ENCODE results near the gene SF3A1.
"Not testable (repeated sequence)": the region's sequence is repeated elsewhere in the genome, so short reads cannot be mapped to it uniquely, and the experiment has no call there.

The SF3A1 gene, protein sequence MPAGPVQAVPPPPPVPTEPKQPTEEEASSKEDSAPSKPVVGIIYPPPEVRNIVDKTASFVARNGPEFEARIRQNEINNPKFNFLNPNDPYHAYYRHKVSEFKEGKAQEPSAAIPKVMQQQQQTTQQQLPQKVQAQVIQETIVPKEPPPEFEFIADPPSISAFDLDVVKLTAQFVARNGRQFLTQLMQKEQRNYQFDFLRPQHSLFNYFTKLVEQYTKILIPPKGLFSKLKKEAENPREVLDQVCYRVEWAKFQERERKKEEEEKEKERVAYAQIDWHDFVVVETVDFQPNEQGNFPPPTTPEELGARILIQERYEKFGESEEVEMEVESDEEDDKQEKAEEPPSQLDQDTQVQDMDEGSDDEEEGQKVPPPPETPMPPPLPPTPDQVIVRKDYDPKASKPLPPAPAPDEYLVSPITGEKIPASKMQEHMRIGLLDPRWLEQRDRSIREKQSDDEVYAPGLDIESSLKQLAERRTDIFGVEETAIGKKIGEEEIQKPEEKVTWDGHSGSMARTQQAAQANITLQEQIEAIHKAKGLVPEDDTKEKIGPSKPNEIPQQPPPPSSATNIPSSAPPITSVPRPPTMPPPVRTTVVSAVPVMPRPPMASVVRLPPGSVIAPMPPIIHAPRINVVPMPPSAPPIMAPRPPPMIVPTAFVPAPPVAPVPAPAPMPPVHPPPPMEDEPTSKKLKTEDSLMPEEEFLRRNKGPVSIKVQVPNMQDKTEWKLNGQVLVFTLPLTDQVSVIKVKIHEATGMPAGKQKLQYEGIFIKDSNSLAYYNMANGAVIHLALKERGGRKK

DNA sequence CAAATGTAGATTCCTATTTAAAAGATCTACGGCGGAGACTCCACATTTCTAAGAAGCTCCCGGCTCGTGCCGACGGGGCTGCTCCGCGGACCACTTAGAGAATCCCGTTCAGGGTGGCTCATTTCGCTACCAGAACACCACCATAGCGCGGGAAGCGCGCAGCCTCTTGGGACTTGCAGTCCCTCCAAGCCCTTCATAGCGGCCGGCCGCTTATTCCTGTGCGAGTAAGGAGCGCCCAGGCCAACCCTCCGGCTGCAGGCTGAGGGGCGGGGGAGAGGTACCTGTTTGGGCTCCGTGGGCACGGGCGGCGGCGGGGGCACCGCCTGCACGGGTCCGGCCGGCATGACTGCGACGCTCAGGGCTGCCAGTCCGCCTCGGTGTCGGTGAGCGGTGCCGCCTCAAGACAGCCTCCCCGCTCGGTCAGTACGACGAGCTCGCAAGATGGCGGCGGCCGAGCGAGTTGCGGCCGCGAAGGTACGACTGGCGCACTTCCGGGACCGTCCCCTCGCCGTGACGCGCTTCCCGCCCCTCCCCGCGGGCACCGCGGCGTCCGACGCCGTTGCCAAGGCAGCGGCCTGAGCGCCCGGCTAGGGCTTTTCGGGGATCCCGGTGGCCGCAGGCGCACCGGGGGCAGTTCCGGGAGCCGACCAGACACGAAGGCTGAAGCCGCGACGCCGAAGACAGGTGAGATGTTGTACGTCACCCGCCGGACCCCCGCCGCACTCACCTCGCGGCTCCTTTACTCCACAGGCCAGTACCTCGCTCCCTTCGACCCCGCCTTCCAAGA, at the start of gene SF3A1, which contains the start of gene CCDC157:
SF3A1 (minus strand) TSS at position 446 of the 787 bp plus-strand sequence; CDS start at position 344, 102 bp downstream.
CCDC157 (plus strand) TSS at position 559 of the 787 bp plus-strand sequence. CDS start 8,994 bp downstream, outside the sequence.
- DNase-seq (ENCODE audit: low read depth in 3 of 3): peak; percentile 73 to 87 (median 73)

DNA sequence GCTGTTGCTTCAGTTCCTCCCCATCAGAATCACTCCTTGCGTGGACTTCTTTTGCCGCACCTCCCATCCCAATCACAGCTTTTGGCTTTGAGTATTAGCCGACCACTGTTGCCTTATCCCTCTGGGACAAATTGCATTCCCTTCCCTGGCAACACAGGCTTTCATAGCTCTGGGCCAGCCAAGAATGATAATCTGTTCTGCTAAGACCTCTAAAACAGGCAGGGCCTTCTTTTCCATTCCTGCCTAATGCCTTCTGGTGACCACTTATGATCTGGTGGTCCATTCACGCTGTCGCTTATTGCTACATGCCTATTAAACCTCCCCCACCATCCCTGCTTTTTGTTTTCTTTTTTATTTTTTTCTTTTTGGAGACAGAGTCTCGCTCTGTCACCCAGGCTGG, 49.7 kb upstream of the SF3A1 start:
- DNase-seq (ENCODE audit: low read depth in 3 of 3): no peak

DNA sequence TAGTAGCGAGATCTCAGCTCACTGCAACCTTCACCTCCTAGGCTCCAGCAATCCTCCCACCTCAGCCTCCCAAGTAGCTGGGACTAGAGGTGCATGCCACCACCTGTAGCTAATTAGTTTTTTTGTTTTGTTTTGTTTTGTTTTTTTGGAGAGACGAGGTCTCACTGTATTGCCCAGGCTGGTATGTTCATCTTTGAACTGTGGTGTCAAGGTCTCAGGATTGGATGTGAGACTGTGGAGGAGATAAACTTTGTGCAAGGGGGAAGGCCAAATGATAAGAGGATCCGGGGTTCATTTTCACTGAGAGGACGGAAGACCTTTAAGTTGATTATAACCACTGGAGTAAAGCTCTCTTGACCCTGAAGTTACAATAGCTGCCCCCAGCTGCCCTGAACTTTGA, 49.0 kb upstream of the SF3A1 start:
- no peak for DNase-seq (ENCODE audit: low read depth in 3 of 3)

DNA sequence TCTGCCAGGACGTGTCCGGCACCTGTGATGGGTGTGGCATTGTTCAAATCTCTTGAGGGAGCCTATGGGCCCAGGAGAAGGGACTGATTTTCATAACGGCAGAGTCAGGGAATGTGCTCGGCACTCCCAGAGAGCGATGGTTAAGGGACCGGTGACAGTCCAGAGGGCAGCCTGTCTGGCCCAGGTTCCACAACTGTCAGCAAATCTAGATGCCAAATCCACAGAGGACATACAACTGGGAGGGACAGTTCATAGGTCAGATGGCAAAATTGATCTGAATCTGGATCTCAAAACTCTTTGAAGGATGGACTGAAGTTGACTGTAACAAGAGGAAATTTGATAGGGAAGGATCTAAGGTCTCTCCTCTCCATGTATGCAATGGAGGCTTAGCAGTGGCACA, 47.6 kb upstream of the SF3A1 start:
- no peak for DNase-seq (ENCODE audit: low read depth in 3 of 3)

DNA sequence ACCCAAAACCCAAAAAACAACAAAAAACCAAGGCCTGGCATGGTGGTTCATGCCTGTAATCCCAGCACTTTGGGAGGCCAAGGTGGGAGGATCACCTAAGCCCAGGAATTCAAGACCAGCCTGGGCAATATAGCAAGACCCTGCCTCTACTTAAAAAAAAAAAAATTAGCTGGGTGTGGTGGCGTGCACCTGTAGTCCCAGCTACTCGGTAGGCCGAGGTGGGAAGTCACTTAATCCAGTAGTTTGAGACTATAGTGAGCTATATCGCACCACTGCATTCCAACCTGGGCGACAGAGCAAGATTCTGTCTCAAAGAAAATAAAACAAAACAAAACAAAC, 46.0 kb upstream of the SF3A1 start:
- not testable (repeated sequence) for DNase-seq (ENCODE audit: low read depth in 3 of 3)

DNA sequence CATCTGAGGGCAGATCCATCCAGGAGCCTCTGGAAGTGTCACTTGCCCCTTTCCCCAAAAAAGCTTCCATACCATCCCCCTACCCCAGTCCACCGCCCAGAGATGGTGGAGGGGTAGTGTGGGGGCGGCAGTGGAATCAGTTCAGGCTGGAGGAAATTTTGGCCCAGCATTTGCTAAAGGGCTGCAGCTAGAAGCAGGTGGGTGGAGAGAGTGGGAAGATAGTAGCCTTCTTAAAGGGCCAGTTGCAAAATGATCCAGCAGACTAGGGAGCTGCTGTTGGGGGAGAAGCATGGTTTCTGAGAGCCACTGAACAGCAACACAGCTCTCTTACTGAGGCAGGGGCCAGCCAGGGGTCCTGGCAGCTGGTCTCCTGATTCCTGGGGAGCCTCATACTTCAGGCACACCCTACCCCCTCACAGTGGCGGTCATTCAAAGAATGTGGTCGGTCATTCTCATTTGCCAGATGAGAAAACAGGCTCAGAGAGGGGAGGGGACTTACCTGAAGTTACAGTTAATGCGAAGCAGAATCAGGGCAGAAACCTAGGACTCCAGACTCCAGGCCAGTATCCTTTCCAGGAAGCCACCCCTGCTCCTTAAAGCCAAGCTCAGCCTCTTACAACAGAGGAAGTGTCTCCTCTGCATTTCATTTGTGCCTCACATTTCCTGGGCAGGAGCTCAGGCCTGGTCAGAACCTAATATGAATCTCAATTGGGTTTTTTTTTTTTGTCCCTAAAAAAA, 45.5 kb upstream of the SF3A1 start:
- no peak for DNase-seq (ENCODE audit: low read depth in 3 of 3)

DNA sequence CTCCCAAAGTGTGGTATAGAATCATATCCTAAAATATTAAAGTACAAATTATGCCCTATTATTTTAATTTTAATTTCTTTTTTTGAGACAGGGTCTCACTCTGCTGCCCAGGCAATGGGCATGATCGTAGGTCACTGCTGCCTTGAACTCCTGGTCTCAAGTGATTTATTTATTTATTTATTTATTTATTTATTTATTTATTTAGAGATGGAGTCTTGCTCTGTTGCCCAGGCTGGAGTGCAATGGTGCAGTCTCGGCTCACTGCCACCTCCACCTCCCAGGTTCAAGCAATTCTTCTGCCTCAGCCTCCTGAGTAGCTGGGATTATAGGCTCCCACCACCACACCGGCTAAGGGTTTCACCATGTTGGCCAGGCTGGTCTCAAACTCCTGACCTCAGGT, 44.3 kb upstream of the SF3A1 start:
- not testable (repeated sequence) for DNase-seq (ENCODE audit: low read depth in 3 of 3)

DNA sequence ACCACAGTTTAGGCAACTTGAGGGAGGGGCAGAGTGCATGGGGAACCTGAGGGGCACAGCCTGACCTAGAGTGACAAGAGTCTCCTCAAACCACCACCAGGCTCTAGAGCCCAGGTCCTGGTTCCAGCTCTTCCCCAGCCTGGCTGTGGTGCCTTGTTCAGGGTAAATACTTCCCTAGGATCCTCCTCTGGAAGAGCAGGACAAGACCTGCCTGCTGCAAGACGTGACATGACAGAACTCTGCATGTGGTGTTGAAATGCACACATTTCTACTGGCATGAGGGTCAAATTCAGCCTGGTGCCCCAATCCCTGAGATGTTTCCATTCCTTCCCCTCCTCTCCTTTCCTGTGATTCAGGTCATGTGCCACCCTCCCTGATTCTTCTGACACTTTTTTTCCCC, 43.5 kb upstream of the SF3A1 start:
- DNase-seq (ENCODE audit: low read depth in 3 of 3): no peak

DNA sequence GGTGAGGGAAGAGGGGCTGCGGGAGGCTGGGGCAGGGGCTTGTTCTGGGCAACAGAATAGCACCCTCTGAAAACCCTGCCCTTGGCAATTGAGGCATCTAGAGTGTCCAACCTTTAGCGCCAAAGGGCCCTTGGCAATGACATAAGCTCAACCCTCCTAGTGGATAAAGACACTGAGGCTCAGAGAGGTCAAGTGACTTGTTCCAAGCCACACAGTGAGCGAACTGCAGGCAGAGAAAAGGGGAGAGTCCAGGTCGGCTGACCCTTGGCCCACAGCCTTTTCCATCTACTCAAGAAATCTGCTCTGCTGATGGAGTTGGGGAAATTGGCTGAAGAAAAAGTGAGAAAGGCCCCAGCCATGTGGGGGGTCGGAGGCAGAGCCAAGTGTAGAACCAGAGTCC, 43.0 kb upstream of the SF3A1 start:
- DNase-seq (ENCODE audit: low read depth in 3 of 3): no peak

DNA sequence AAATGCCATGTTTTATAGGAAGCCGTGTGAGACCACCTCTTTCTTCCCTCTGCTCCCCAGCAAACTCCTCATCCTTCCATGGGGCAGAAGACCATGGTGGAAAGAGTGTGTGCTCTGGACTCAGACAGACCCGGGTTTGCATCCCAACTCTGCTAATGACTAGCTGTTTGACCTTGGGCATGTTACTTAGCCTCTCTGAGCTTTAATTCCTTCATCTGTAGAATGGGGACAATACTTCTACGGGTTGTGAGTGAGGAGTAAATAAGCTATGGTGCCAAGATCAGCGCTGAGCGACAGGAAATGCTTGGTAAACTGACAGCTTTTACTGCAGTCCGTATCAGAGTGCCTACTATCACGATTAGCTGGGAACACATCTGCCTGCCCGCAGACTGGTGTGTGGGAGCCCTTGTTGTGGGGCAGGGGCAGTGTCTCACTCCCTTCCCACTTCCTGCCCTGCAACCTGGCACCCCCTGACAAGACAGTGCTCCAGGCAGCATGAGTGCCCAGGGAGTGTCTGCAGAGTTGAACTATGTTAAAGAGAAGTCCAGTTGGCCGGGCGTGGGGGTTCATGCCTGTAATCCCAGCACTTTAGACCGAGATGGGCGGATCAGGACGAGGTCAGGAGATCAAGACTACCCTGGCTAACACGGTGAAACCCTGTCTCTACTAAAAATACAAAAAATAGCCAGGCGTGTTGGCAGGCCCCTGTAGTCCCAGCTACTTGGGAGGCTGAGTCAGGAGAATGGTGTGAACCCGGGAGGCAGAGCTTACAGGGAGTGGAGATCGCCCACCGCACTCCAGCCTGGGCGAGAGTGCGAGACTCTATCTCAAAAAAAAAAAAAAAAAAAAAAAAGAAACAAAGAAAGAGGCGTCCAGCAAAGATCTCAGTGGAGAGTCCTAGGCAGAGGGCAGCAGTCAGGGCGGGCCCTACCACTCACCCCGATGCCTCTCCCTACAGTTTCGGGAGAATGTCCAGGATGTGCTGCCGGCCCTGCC, 42.3 kb upstream of the SF3A1 start:
- DNase-seq (ENCODE audit: low read depth in 3 of 3): no peak

DNA sequence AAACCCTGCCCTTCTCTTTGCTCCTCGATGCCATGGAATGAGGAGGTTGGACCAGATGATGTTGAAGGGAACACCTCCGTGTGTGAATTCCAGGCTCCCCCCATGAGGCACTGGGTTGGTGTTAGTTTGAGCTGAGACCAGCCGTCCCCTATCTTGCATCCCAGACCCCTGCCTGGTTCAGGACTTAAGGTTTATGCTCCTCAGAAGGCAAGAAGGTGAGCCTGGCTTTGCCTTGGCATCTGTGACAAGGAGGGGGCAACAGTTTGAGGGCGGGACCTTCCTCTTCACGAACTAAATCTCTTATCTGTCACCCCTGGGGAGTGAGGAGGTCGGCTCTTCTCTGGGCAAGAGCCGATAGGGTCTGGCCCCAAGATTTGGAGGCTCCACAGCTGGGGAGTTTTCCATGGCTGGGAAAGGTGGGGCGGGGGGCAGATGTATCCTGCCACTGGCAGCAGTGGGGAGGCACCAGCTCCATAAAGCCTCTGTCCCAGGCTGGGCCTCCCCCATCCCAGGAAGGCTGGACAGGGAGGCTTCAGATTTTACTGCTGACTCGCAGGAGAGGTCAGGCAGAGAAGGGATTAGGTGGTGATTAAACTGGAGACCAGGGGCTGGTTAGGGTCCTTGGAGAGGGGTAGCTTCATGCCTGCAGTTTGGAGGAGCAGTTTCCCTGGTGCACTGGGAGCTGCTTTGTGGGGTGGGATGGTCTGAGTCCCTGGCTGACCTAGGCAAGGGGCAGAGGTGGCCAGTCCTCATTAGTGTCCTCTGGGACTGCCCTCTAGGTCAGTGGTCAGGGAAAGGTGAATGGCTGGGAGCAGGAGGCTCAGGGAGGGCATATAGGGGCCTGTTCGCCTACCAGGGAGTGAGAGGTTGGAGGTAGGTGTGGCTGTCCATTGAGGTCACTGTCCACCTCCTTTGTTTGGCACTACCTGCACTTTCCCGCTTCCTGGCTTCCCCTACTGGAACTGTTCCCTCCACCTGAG, 41.3 kb upstream of the SF3A1 start:
- no peak for DNase-seq (ENCODE audit: low read depth in 3 of 3)

DNA sequence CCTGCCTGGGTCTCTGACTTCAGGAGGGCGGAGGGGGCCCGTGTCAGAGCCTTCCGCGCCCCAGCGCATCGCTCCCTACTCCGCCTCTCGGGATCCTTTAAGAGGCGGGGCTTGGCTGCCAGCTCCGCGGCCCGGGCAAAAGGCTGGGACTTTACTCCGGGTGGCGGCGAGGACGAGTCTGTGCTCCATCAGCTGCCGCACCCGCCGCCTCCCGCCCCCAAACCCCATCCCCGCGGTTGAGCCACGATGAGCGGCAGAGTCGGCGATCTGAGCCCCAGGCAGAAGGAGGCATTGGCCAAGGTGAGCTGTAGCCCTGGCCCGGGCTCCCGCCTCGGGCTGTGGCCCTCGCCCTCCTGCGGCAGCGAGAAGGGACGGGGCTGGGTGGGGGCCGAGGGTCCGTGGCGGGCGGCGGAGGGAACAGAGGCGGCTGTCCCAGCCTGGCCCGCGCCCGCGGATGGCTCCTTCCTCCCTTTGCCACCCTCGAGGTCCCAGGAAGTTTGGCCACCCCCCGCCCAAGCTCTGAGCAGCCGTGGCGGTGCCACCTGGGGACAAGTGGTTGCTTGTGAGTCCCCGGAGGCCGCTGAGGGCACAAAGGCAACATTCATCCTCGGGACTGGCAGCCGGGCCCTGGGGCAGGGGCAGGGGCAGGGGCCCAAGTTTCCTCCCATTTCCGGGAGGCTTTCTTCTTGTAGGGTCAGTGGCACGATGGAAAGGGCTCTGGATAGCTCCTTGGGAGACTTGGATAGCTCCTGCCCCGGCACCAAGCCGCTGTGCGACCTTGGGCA, 40.4 kb upstream of the SF3A1 start, which contains the start of gene SEC14L2:
SEC14L2 (plus strand) TSS at position 148 of the 785 bp plus-strand sequence; CDS start at position 247, 99 bp downstream.
- DNase-seq (ENCODE audit: low read depth in 3 of 3): peak; percentile 40 to 72 (median 45)

DNA sequence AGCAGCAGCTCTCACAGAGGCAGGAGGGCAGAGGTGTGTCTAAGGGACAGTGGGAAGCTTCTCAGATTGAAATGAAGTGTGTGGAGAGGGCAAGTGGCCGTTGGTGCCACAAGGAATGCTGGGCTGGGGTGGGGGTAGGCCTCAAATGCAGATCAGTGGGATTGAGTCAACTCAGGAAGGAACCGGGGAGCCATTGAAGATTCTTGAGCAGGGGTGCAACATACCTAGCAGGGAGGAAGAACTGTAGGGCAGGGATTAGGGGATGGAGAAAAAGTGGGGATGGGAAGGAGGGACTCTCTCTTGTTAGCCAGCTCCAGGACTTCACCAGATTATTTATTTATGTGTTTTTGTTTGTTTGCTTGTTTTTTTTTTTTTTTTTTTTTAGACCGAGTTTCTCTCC, 37.2 kb upstream of the SF3A1 start:
- DNase-seq (ENCODE audit: low read depth in 3 of 3): no peak

DNA sequence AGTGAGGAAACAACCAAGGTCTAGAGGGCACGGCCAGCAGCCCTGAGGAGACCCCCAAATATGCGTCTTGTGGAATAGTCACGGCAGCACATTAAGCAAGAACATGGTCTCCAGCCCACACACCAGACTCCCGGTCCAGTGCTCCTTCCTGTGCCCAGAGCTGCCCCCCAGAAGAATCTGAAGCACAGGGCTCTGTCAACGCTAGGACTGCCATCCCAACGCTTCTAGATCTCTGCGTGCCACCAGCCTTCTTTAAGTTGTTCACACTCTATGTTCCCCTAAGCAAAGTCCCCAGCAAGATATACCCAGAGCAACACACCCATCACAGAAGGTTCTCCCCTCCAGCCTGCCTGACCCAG, 36.6 kb upstream of the SF3A1 start:
- no peak for DNase-seq (ENCODE audit: low read depth in 3 of 3)

DNA sequence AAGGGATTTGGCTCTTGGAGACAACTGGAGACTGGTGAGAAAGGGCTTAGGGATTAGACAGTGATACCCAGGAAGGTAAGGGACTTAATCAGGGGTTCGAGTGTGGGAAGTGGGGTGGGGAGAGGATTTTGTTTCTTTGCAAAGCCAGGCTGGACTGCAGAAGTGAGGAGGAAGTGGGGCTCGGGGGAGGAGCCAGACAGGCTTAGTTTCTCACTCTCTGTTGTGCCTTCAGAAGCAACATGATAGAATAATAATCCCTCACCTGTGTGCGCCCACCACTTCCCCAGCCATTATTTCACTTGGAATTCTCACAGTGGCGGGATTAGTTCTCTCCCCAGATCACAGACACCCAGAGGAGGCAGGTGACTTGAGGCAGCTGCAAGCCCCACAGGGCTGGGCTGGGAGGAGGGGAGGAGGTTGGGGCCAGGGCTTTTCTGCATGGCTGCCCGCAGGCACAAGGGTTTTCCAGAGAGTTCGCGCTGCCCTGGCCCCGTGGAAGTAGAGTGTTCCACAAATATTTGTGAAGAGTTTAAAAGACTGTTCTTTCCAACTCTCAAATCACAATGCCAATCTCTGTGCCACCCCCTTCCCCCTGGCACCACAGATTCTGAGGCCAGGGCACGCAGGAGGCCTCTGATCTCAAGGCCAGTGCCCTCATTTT, 36.1 kb upstream of the SF3A1 start:
- DNase-seq (ENCODE audit: low read depth in 3 of 3): no peak

DNA sequence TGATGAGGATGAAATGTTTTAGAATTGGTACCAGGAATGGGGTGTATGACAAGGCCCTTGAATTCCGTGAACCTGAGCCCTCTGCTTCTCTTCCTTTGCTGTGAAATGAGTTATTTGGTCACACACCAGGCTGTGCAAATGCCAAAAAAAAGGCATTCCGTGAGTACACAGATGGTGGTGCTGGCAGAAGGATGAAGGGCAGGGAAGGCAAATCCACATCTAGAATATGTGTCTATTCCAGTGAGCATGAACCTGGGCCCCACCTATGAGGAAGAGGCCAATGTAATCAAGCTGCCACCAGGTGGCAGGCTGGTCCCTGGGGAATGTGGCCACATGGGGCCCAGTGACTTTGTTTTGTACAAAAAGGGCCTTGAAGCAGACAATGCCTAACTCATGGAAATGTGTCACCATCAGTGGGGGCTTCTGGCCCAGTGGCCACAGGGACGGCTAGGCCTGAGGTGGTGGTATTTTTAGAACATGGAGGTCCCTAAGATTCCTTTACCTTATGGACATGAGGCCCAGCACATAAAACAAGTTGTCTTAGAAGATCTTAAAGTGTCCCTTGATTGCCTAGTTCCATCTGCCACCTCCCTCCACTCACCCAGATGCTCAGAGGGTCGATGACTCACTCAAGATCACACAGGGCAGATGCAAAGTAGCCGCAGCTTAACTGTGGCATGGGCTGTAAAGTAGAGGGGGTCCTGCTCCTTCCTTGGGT, 34.4 kb upstream of the SF3A1 start:
- peak; percentile 48 to 76 (median 68) for DNase-seq (ENCODE audit: low read depth in 3 of 3)

All from stimulated activated CD4-positive, alpha-beta T cell treated with anti-CD3 and anti-CD28 coated beads, TNF-alpha, amount 100 ng/mL, for 24 hours (primary cell).